ENCODE results near the gene BIVM.

BIVM gene

DNA sequence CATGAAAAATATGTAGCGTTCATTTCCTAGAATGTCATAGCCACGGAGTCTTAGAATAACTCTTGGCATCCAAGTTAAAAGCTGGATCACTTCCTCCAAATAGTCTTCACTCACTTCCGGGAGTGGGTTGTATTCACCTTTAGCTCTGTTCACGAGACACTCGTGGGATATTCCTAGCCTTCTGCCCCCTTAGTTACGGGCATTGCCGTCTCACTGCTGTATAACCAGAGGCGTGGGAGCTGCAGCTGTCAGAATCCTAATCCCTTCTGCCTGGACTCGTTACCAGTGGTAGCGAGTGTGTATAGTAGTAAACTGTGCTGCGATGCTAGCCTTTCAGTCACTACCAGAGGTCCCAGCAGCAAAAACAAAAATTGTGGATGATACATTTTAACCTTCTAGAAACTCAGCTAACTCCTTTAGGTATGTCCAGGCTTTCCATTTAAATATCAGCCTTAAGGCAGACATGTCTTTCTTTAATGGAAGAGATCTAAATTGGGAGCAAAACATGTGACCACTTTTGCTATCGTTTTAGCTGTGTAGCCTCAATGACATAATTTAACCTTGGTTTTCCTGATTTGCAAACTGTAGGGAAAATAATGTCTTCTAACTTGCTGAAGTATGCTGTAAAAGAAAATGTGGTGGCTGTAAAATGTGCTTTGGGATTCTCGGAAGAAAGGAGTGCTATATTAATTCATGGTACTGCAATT lies 81.0 kb downstream of the BIVM start:
- no peak overlapping the region for H3K4me3 ChIP-seq (ENCODE audit: low read length)
- H3K9ac ChIP-seq (ENCODE audit: low read length) = no peak overlapping the region
- H3K4me1 ChIP-seq (ENCODE audit: control insufficient read depth, insufficient read depth, low read length) = no peaks in the 10 kb centered on the region
- H3K27ac ChIP-seq (ENCODE audit: low read depth, low read length) = no peak overlapping the region
- H3K27me3 ChIP-seq (ENCODE audit: control insufficient read depth, insufficient read depth, low read length) = no peaks in the 10 kb centered on the region
- peaks cover 11% of the 10 kb centered on the region for H3K36me3 ChIP-seq (ENCODE audit: control insufficient read depth, insufficient read depth, low read length)

DNA sequence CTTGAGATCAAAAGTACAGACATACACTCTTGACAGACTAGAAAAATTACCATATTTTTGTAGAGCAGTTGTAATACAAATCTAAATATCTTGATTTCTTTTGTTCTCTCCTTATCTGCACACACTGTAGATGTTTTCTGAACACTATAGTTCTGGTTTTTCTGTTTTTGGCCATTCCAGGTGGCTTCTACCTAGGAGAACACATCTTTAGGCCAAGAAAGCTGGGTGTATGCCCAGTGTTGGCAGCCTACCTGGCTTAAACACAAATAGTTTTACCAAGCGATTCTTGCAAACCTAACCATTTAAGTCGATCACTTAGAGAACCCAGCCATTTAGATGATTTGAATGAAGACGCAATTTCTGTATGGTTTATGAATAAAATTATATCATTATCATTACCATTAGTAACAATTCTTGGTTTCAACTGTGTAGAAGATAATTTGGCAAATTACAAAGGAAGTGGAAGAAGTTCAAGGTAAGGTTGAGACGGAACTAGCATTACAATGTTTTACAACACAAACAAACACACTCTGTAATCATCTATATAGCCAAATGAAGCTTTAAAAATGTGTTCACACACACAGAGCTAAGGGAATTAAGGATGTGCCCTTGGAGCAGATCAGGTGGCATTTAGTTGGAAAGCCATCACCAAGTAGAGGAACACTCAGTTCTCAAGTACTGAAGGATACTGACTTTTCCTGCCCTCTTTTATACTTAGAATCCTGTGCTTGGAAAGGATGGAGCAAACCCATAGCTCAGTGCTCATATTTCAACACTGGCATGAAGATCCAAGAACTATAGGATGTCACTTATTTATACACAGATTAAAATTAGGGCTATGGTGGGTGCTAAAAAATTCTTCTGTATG lies 83.1 kb downstream of the BIVM start:
- Histone ChIP-seq H3K4me3 (ENCODE audit: low read length) (no peak overlapping the region), H3K9ac (ENCODE audit: low read length) (no peak overlapping the region), H3K36me3 (ENCODE audit: control insufficient read depth, insufficient read depth, low read length) (no peaks in the 10 kb centered on the region), H3K27me3 (ENCODE audit: control insufficient read depth, insufficient read depth, low read length) (no peaks in the 10 kb centered on the region), H3K4me1 (ENCODE audit: control insufficient read depth, insufficient read depth, low read length) (no peaks in the 10 kb centered on the region), H3K27ac (ENCODE audit: low read depth, low read length) (no peak overlapping the region)
